ENCODE data around the gene CENPO.

The CENPO gene

DNA sequence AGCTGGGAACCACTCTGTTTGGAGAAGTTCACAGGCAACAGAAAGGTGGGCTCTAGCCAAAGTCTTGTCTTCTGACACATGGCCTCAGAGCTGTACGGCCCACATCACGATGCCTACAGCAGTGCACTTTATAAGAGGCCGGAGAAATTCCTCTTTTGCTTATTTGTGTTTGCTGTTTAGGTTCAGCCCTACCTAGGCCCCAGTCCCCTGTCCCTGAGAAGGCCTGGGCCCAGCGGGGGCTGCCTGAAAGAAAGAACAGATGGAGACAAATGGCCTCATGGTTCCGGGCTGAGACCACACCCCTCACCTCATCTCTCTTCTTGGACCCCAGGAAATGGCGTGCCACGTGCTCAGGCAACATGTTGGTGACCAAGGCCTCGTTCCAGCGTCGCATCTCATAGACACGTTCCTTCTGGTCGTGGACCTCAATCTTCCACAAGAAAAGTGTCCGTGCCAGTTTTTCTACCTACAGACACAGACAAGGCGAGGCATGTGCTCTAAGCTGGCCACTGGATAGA is 30.9 kb downstream of the CENPO start:
- H3K27ac ChIP-seq, result no peak overlapping the region
- TF ChIP-seq ZFX (IDR thresholded peaks at IDR 0.05), result no peak
- TF ChIP-seq, protein P1, sequence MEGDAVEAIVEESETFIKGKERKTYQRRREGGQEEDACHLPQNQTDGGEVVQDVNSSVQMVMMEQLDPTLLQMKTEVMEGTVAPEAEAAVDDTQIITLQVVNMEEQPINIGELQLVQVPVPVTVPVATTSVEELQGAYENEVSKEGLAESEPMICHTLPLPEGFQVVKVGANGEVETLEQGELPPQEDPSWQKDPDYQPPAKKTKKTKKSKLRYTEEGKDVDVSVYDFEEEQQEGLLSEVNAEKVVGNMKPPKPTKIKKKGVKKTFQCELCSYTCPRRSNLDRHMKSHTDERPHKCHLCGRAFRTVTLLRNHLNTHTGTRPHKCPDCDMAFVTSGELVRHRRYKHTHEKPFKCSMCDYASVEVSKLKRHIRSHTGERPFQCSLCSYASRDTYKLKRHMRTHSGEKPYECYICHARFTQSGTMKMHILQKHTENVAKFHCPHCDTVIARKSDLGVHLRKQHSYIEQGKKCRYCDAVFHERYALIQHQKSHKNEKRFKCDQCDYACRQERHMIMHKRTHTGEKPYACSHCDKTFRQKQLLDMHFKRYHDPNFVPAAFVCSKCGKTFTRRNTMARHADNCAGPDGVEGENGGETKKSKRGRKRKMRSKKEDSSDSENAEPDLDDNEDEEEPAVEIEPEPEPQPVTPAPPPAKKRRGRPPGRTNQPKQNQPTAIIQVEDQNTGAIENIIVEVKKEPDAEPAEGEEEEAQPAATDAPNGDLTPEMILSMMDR (conservative IDR thresholded peaks at IDR 0.05), result no peak

DNA sequence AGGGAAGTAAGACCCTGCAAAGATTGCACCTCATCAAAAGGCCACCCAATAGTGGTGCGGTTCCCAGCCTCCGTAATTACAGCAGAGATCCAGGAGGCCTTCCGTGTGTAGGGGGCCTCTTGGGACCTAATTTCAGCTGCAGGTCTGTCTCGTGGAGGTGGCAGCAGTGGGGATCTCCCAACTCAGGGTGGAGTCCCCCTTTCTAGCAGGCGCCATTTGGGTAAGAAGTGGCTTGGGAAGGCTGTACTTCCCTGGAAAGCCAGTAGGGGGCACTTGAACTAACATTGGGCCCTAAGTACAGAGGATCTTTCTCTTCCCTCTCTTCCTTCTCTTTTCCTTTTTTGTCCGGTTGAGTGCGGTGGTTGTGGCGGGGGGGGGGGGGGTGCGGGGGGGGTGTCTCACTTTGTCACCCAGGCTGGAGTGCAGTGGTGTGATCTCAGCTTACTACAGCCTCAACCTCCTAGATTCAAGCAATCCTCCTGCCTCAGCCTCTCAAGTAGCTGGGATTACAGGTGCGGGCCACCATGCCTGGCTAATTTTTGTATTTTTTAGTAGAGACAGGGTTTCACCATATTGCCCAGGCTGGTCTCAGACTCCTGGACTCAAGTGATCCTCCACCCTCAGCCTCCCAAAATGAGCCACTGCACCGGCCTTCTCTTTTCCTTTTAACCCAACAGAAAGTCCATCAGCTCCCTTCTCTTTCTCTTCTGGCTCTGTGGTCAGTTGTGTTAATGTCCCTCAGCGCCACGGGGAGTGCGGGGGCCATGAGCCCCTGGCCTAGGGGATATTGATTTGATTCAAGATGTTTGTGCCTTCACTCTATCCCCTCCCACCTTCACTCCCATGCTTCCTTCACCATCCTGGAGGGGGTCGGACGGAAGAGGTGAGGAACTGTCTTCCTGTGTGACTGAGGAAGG is 32.0 kb downstream of the CENPO start:
- peak overlapping the region; percentile 63 for H3K27ac ChIP-seq
- TF ChIP-seq ZFX (IDR thresholded peaks at IDR 0.05), result no peak
- TF ChIP-seq, protein P1 (conservative IDR thresholded peaks at IDR 0.05), result peak; percentile 60

DNA sequence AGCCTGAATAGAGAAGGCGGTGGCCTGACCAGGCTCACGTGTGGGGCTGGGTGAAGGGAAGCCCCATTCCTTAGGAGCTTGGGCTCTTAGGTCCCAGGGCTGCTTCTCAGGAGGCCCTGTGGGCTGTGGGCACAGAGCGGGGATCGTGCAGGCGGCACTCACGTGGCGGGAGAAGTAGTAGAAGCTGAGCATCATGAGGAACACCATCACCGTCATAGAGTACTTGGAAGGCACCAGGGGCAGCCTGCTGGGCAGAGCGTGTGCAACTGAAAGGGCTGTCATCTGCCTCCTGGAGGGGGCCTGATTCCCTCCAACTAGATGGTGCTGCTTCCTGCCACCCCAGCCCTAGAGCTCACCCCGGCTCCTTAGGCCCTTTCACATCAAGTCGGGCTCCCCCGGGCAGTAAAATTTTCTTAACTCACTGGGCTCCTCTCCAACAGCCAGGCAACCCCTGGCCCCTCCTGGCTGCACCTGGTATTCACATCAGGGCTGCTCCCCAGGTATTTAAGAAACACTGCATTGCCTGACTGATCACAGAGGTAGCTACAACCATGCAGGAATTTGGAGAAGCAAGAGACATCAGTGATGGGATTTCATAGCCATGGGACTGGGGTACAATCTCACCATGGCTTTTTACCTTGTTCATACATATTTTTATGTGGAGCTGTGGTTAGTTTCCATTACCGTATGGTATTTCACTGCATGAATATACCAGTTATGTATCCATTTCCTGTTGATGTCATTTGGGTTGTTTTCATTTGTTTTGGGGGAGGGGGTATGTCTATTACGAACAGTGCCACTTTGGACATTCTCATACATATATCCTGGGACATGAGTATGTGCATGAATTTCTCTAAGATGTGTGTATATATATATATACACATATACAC is 32.9 kb downstream of the CENPO start:
- TF ChIP-seq ZFX (IDR thresholded peaks at IDR 0.05), result no peak
- TF ChIP-seq, protein P1 (conservative IDR thresholded peaks at IDR 0.05), result no peak
- peak overlapping the region; percentile 63 for H3K27ac ChIP-seq

DNA sequence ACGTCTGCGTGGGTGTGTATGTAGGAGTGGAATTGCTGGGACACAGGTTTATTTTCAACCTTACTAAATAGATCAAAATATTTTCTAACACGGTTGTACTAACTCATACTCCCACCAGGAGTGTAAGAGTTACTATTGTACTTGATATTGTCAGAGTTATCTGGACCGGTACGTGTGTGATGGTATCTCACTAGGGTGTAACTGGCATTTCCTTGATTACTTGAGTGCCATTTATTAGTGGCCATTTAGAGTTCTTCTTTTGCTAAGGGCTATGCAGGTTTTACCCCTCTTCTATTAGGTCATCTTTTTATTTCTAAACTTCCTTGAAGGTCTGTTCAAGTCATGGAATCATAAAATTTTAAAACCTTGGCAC is 33.5 kb downstream of the CENPO start:
- H3K27ac ChIP-seq, result peak overlapping the region; percentile 63
- TF ChIP-seq ZFX (IDR thresholded peaks at IDR 0.05), result no peak
- TF ChIP-seq, protein P1 (conservative IDR thresholded peaks at IDR 0.05), result no peak

DNA sequence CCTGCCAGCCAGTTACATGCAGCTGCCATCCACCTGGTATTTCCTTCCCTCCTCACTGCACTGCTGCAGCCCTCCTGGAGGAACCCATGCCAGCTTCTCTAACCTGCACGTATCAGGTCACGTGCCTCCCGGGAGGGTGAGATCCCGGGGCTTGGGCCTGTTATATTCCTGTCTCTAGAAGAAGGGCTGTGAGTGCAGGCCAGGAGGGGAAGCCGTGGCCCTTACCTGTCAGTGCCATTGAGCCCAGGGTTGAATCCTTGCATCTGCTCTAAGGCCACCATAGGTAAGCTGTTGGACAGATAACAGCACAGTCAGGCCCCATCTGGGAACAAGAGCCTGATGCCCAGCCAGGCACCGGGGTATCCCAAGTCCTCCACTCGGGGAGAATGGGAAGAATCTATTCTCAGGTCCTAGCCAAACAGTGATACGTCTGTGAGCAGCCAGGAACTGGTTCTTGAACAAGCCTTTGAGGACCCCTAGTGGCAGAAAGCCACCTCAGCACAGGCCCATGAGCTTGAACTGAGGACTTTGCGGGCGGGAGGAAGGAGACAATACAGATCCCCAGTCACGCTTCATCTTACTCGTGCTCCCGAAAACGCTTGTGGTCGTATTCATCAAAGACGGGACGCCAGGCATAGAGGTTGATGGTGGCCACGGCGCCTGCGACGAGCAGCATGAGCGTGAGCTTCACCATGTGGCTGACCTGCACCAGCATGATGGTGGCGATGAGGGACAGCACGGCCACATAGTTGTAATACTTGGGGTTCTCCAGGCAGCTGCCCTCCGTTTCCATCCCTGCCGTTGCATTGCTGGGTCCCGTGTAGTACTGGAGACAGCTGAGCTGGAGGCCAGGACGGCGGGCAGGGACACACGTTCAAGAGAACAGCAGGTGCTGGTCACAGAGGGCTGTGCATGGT is 34.4 kb downstream of the CENPO start:
- TF ChIP-seq, protein P1 (conservative IDR thresholded peaks at IDR 0.05), result peak; percentile 86
- no peak for TF ChIP-seq ZFX (IDR thresholded peaks at IDR 0.05)
- H3K27ac ChIP-seq, result peak overlapping the region; percentile 63

DNA sequence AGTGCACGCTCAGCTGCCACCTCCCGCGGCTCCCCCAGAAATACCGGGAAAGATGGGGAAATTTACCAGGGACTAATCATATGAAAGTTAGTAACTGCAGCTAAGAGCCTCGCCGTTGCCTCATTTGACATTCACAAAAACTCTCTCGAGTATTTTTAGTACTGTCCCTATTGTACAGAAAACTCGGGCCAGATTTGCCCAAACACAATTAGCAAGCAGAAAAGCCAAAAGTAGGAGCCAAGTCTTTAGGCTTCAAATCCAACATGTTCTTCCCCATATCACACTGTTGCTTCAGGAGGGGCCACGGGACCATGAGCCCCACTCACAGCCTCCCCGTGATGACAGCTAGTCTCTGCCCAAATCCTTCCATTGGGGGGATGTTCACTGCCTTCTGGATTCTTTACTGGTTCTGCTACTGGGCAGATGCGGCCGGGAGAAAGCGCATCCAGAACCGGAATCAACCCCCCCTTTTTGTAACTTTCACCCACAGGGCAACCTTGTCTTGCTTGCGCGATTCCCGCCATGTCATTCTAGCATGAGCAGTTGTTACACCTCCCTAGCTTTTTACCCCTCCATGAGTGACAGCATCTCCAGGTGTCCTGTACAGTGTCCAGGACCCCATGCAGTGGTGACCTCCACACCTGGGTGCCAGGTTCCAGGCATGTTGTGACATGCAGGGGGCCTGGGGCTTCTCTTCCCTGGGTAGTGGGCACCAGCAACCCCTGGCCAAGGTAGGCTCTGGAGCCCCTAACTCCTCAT is 35.2 kb downstream of the CENPO start:
- TF ChIP-seq, protein P1 (conservative IDR thresholded peaks at IDR 0.05), result no peak
- no peak for TF ChIP-seq ZFX (IDR thresholded peaks at IDR 0.05)
- peak overlapping the region; percentile 63; the same call in 1 of the 2 replicates for H3K27ac ChIP-seq

Measured in C4-2B (cell line).